ENCODE measurements around the gene NRN1.
"Not testable (repeated sequence)": the region's sequence is repeated elsewhere in the genome, so short reads cannot be mapped to it uniquely, and the experiment has no call there.

The NRN1 gene

GRCh38 chr6:6006428-6007365 is at the start of gene NRN1:
TSS of gene NRN1 (minus strand) at chr6:6006925. CDS start at chr6:6006749, 176 bp downstream.
- DNase-seq (ENCODE audit: low read depth in 2 of 2): no peak

GRCh38 chr6:6052216-6052615 is 45.5 kb upstream of the NRN1 start:
- no peak for DNase-seq (ENCODE audit: low read depth in 2 of 2)

GRCh38 chr6:6046716-6047115 is 40.0 kb upstream of the NRN1 start:
- DNase-seq (ENCODE audit: low read depth in 2 of 2): no peak

GRCh38 chr6:6039946-6040509 is 33.3 kb upstream of the NRN1 start:
- no peak for DNase-seq (ENCODE audit: low read depth in 2 of 2)

GRCh38 chr6:6037179-6037578 is 30.5 kb upstream of the NRN1 start:
- DNase-seq (ENCODE audit: low read depth in 2 of 2): no peak

- no peak for DNase-seq (ENCODE audit: low read depth in 2 of 2)
These were observed 27.1 kb upstream of the NRN1 start for GRCh38 chr6:6033858-6034257.

GRCh38 chr6:6026513-6027205 is 19.9 kb upstream of the NRN1 start:
- DNase-seq (ENCODE audit: low read depth in 2 of 2): no peak

GRCh38 chr6:6025736-6026135 is 19.0 kb upstream of the NRN1 start:
- no peak for DNase-seq (ENCODE audit: low read depth in 2 of 2)

- DNase-seq (ENCODE audit: low read depth in 2 of 2): no peak
These were observed 17.5 kb upstream of the NRN1 start for GRCh38 chr6:6024220-6024619.

- DNase-seq (ENCODE audit: low read depth in 2 of 2): not testable (repeated sequence)
These were observed 16.1 kb upstream of the NRN1 start for GRCh38 chr6:6022841-6023240.

- peak in 1 of 2 donors; percentile 55 for DNase-seq (ENCODE audit: low read depth in 2 of 2)
These were observed 2.1 kb upstream of the NRN1 start for GRCh38 chr6:6008648-6009421.

- DNase-seq (ENCODE audit: low read depth in 2 of 2): no peak
These were observed 1.4 kb upstream of the NRN1 start for GRCh38 chr6:6008089-6008647.

GRCh38 chr6:6007366-6008088 is 802 bp upstream of the NRN1 start:
- DNase-seq (ENCODE audit: low read depth in 2 of 2): no peak

GRCh38 chr6:6006006-6006427 is 708 bp downstream of the NRN1 start:
- DNase-seq (ENCODE audit: low read depth in 2 of 2): no peak

- DNase-seq (ENCODE audit: low read depth in 2 of 2): no peak
These were observed 1.4 kb downstream of the NRN1 start for GRCh38 chr6:6005051-6006005.

- DNase-seq (ENCODE audit: low read depth in 2 of 2): no peak
These were observed 2.2 kb downstream of the NRN1 start for GRCh38 chr6:6004390-6004995.

- no peak for DNase-seq (ENCODE audit: low read depth in 2 of 2)
These were observed 2.9 kb downstream of the NRN1 start for GRCh38 chr6:6003621-6004366.

GRCh38 chr6:6002848-6003620 is 3.7 kb downstream of the NRN1 start:
- DNase-seq (ENCODE audit: low read depth in 2 of 2): no peak
